Measurements from ENCODE around the gene TBCK.

Gene TBCK

DNA sequence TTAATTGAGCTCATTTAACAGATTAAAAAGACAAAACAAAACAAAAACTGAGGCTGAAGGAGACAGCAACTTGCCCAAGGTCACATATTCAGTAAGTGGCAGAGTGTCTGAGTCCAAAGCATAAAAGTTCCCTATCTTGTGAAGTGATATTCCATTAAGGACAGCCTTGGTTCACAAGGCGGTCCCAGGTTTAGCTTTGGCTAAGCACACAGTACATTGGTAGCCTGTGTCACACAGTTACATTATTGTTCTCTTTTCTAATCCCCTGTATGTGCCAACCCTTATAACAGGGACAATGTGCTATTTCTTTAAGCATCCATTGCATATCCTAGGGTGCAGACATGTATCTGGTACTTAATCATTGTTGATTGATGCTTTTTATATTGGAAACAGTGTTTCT is 280.8 kb downstream of the TBCK start:
- no peak for DNase-seq

GRCh38 chr4:106034751-106035150 is 281.3 kb downstream of the TBCK start:
- DNase-seq: no peak

DNA sequence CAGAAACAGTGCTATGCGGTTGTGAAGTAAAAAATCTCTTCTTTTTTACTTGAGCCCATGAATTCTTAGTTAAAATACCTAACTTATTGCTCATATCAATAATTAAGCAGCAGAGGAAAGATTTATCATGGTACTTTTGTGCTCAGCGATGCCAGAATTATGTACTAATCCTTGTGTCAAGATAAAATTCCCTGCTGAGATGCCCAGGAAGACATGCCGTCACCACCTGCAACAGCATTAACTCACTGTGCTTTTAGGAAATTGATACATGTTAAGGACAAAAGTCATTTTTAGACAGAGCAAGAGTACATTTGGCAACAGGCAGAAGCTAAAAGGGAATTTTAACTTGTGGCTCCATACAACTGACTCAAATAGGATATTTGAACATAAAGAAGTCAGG is 281.8 kb downstream of the TBCK start:
- DNase-seq: no peak

DNA sequence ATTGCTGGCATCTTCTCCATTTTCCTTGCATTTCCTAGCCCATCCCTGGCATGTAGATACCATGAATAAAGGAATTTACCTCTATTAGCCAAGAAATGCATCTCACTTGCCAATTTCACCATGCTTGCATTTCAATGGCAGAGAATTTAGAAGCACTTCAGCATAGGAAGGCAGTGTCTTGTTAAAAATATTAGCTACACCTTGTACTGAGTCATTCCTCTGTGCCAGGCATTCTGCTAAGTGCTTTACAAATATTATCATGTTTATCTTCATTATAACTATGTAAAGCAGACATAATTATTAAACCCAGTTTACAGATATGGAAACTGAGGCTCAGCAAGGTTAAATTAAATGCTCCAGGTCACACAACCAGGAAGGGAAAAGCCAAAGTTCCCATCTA is 282.5 kb downstream of the TBCK start:
- no peak for DNase-seq

GRCh38 chr4:106032851-106033286 is 283.1 kb downstream of the TBCK start:
- DNase-seq: no peak

DNA sequence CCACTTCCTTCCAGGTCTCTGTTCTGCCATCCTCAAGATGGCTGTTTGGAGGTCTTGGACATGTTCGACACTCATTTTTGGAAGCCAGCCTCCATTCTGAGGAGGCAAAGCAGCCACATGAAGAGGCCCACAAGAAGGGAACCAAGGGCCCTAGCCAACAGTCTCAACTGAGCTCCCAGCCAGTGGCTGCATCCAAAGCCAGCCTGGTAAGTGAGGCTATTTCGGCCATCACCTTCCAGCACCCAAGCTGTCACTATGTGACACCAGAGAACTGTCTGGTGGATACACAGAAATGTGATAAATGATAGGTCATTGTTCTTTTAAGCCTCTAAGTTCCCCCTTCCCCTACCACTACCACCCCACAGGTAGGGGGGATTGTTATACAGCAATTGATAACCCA is 293.6 kb downstream of the TBCK start:
- DNase-seq: no peak

DNA sequence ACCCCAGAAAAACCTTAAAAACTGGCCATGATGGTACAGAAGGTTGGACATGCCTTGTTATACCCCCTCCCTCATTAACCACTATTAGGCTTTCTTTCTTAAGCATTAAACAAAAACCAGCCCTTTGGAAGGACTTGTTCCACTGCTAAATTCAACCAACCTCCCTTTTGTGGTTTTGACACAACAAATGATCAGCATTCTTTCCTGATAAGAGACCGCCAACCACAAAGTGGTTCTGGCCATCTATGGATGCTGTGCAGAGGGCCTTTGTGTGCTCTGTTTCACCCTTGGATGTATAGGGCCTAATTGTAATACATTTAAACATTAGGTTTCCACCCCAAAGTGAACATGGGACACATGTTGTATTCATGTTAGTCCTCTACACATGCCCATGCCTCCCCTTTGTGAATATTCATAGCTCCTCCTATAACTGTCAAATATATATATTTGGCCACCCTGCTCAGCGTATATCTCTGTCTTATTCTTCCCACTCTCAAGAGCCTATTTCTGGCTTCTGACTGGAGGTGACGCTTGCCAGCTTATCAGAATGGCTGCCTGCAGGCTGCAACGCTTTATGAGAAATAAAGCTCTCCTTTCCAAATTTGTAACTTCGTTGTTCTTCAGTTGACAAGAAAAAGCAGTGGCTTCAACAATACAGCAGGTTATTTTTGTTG is 294.1 kb downstream of the TBCK start:
- no peak for DNase-seq

- no peak for DNase-seq
Observed at GRCh38 chr4:106019771-106020170, 296.2 kb downstream of the TBCK start.

- DNase-seq: no peak
Observed at GRCh38 chr4:106017975-106018374, 298.0 kb downstream of the TBCK start.

DNA sequence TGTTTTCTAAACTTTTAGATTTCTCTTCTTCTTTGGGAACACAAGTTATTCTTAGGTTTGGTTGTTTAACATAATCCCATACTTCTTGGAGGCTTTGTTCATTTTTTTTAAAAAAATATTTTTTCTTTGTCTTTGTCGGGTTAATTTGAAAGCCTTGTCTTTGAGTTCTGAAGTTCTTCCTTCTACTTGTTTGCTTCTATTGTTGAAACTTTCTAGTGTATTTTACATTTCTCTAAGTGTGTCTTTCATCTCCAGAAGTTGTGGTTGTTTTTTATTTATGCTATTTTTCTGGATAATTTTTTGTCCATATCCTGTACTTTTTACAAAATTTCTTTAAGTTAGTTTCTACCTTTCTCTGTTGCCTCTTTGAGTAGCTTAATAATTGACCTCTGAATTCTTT is 304.6 kb downstream of the TBCK start:
- no peak for DNase-seq

DNA sequence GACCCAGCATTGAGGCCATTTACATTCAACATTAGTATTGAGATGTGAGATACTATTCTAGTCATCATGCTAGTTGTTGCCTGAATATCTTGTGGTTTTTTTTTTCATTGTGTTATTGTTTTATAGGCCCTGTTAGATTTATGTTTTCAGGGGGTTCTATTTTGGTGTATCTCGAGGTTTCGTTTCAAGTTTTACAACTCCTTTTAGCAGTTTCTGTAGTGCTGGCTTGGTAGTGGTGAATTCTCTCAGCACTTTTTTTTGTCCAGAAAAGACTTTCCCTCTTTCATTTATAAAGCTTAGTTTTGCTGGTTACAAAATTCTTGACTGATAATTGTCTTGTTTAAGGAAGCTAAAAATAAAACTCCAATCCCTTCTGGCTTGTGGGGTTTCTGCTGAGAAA is 305.2 kb downstream of the TBCK start:
- no peak for DNase-seq

DNA sequence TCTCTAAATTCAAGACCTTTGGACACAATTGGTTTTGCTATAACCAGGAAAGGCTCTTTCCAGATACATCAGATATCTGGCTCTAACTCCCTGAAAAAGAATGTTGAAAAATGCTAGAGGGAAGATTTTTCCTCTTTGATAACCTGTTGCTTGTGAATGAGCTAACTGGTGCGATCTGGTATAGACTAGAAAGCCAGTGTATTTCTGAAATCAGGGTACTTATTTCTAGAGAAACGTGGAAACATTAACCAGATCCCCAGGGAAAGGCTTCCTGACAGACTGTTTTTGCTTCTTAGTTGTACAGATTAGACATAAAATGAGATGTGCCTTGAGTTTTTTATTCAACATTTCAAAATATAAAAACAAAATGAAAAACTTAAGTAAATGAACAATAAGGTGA is 313.0 kb downstream of the TBCK start:
- DNase-seq: no peak

DNA sequence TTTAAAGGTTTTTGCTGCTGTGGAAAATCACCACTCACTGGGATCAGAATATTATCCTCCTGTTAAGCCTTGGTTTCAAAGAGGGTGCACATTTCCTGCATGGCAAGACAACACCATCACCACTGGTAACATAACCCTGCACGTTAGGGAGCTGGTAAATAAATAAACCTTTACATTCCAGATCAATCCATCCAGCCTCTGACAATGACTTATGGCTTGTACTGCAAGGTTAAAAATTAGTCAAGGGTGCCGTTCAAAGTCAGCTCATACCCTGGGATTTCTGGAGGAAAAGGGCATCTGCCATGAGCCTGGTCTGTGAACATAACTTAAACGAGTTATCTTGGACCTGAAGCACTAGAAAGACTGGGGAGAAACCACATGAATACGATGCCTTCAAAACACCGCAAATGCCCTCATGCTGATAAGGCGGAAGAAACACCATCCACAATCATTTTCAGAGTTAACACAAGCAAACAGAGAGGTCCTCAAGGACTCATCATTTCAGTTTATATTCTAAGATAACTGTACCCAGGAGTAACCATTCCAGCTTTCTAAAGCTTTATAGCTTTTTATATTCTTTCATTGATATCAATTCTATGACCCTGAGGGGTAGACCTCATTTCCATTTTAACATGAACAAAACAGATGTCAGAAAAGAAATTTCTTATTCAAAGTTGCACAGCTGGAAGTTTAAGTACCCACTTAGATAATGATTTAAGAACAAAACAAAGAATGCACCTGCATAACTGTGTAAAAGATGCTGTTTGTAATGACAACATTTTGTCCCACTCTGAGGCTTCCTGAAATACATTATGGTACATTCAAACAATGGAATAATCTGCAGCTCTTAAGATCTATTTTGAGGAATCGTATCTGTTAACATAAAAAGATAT is 317.6 kb downstream of the TBCK start:
- DNase-seq: no peak

DNA sequence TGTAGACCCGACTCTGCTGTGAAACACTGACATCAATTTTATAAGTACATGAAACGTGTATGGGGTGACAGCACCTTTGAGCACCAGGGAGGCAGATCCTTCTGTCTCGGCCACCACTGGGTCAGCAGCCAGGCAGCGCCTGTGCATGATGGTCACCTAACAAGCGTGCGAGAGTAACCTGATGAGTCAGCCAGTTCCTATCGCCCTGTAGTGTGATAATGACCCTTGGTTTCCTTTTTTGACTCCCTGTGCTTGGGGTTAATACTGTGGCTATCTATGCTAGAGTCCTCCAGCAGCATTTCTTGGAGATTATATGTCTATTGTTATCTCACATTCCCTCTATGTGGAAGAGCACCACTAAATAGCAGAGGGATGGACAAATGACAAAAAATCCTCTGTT is 319.2 kb downstream of the TBCK start:
- no peak for DNase-seq

- DNase-seq: no peak
Observed at GRCh38 chr4:105994841-105995501, 321.0 kb downstream of the TBCK start.

DNA sequence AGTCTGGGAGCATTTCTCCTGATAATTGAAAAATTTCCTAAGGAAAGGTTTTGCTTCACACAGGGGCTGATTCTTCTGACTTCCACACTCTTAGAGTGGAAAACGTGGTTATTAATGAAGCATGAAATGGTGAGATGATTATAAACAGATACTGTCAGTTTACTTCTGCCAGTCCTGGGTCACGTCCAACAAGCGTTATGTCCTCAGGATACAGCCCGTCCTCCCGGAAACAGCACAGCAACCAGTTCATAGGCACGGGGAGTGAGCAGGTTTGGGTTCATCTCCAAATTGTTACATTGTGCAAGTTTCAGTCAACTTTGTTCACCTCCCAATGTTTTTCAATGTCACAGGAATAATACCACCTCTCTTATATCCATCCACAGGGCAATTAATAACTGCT is 321.9 kb downstream of the TBCK start:
- DNase-seq: no peak

DNA sequence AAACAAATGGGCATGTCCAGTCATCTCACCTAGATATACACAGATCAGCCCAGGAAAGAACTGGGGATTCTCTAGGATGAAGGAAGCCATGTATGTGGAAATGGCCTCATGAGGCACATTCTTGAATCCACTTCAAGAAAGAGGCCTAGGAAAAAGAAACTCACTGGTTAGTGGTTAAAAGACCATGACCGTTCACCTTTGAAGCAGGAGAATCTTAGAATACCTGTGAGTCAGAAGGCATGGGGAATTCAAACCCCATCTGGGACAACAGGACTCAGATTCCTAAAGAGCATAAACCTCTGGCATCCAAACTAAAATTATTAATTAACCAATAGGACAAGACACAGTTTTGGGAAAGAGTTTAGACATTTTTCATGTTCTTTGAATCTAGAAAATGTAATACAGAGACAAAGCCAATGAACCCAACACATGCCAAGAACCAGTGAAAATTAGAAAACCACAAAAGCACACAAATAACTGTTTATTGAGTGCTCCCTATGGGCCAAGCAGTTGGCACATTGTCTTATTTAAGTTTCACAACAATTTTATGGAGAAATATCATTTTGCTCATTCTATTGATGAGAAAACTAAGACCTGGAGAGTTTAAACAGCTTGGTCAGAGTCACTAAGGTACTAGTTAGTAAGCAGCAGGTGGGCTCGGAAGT is 323.2 kb downstream of the TBCK start:
- DNase-seq: no peak

GRCh38 chr4:105991726-105992125 is 324.3 kb downstream of the TBCK start:
- no peak for DNase-seq

Measured in CD4-positive, alpha-beta T cell treated with Interleukin-15 for 1 hour (primary cell).